Measurements from ENCODE around the gene OR52J3. TPM values are rescaled to one million over a fixed set of nuclear protein-coding genes. Genes with fewer than 3 reads are reported as not detected.
A peak's percentile ranks its signal among the peaks of the same experiment; 100 is the strongest.

The OR52J3 gene
- total RNA-seq (2021) (not detected in 2 replicates), Bru-seq, nascent RNA (not detected), BruChase-seq, experiment 1, labeled RNA remaining after a 2-hour chase (not detected), BruChase-seq, experiment 2, labeled RNA remaining after a 6-hour chase (not detected)
- long read RNA-seq = 0 reads

- BruUV-seq (replicated peaks) = no TSS peak
- no peak within 1 kb of the TSS for H3K27ac ChIP-seq (ENCODE audit: low read depth, low read length, poor library complexity, severe bottlenecking)
- no peak within 1 kb of the TSS for H3K4me3 ChIP-seq (ENCODE audit: low read depth, low read length, poor library complexity, severe bottlenecking)
Measured at GRCh38 chr11:5046226-5046625, at the start of gene OR52J3. Gene OR52J3, plus strand, starts transcription at chr11:5046526. Its CDS starts 0 bp downstream, at chr11:5046526.

GRCh38 chr11:5004424-5005274, 41.7 kb upstream of the OR52J3 start:
- ChIA-PET POLR2A (ENCODE audit: low non-redundant PET) (no interaction called here), CTCF (no interaction called here)
- no TSS peak for BruUV-seq (replicated peaks)
- H3K4me3 ChIP-seq (ENCODE audit: low read depth, low read length, poor library complexity, severe bottlenecking) = no peak overlapping the region
- peak; percentile 59 for DNase-seq (ENCODE audit: low spot score)
- H3K36me3 ChIP-seq (ENCODE audit: insufficient read depth, low read length, poor library complexity, severe bottlenecking) = no peaks in the 10 kb centered on the region
- H3K9me3 ChIP-seq (ENCODE audit: low read depth, low read length, poor library complexity, severe bottlenecking) = no peaks in the 10 kb centered on the region
- intact Hi-C loops (cut with micrococcal nuclease; ENCODE audit: unreplicated experiment) = loop anchor here (1.0 to 5.0 kb wide), 3 partner anchors 367 to 817 kb away; partner anchors contain the start of gene OR51D1
- no peak for TF ChIP-seq EZH2 (IDR thresholded peaks at IDR 0.05; ENCODE audit: borderline replicate concordance, low read depth, low read length, poor library complexity, severe bottlenecking)
- TF ChIP-seq CTCF (conservative IDR thresholded peaks at IDR 0.05; ENCODE audit: low read depth, low read length) = peak; percentile 65
- H3K27me3 ChIP-seq (replicated peaks; ENCODE audit: insufficient read depth, low read depth, low read length, poor library complexity) = no peaks in the 10 kb centered on the region
- H3K27ac ChIP-seq (ENCODE audit: low read depth, low read length, poor library complexity, severe bottlenecking) = no peak overlapping the region
- H3K4me1 ChIP-seq (ENCODE audit: insufficient read depth, low read length, poor library complexity, severe bottlenecking) = no peaks in the 10 kb centered on the region

More at GRCh38 chr11:5046226-5046625, at the start of gene OR52J3:
- Histone ChIP-seq H3K9me3 (ENCODE audit: low read depth, low read length, poor library complexity, severe bottlenecking) (no peaks in the 10 kb centered on the region), H3K36me3 (ENCODE audit: insufficient read depth, low read length, poor library complexity, severe bottlenecking) (no peaks in the 10 kb centered on the region), H3K27me3 (replicated peaks; ENCODE audit: insufficient read depth, low read depth, low read length, poor library complexity) (no peaks in the 10 kb centered on the region), H3K4me1 (ENCODE audit: insufficient read depth, low read length, poor library complexity, severe bottlenecking) (no peaks in the 10 kb centered on the region)
- POLR2A ChIA-PET (ENCODE audit: low non-redundant PET) = no interaction called here
- no peak for TF ChIP-seq EZH2 (IDR thresholded peaks at IDR 0.05; ENCODE audit: borderline replicate concordance, low read depth, low read length, poor library complexity, severe bottlenecking)
- TF ChIP-seq CTCF (conservative IDR thresholded peaks at IDR 0.05; ENCODE audit: low read depth, low read length) = no peak
- no peak for DNase-seq (ENCODE audit: low spot score)
- CTCF ChIA-PET = no interaction called here
- intact Hi-C loops (cut with micrococcal nuclease; ENCODE audit: unreplicated experiment) = no loop called here

GRCh38 chr11:5007561-5007960, 38.8 kb upstream of the OR52J3 start:
- CTCF ChIA-PET = no interaction called here
- no peaks in the 10 kb centered on the region for H3K4me1 ChIP-seq (ENCODE audit: insufficient read depth, low read length, poor library complexity, severe bottlenecking)
- POLR2A ChIA-PET (ENCODE audit: low non-redundant PET) = no interaction called here
- no peak overlapping the region for H3K4me3 ChIP-seq (ENCODE audit: low read depth, low read length, poor library complexity, severe bottlenecking)
- no peaks in the 10 kb centered on the region for H3K36me3 ChIP-seq (ENCODE audit: insufficient read depth, low read length, poor library complexity, severe bottlenecking)
- H3K27ac ChIP-seq (ENCODE audit: low read depth, low read length, poor library complexity, severe bottlenecking) = no peak overlapping the region
- DNase-seq (ENCODE audit: low spot score) = peak; percentile 9
- BruUV-seq (replicated peaks) = no TSS peak
- no peaks in the 10 kb centered on the region for H3K9me3 ChIP-seq (ENCODE audit: low read depth, low read length, poor library complexity, severe bottlenecking)
- TF ChIP-seq CTCF (conservative IDR thresholded peaks at IDR 0.05; ENCODE audit: low read depth, low read length) = no peak
- no peak for TF ChIP-seq EZH2 (IDR thresholded peaks at IDR 0.05; ENCODE audit: borderline replicate concordance, low read depth, low read length, poor library complexity, severe bottlenecking)
- no peaks in the 10 kb centered on the region for H3K27me3 ChIP-seq (replicated peaks; ENCODE audit: insufficient read depth, low read depth, low read length, poor library complexity)
- intact Hi-C loops (cut with micrococcal nuclease; ENCODE audit: unreplicated experiment) = no loop called here
